DMS79 (cell line): ENCODE measurements around the gene SYNE1.
"Not testable (repeated sequence)": the region's sequence is repeated elsewhere in the genome, so short reads cannot be mapped to it uniquely, and the experiment has no call there.

Experiments used
- DNase-seq: peaks from one replicate; lab custom pipeline; 2025; lab: John Stamatoyannopoulos, UW

Gene SYNE1

DNA sequence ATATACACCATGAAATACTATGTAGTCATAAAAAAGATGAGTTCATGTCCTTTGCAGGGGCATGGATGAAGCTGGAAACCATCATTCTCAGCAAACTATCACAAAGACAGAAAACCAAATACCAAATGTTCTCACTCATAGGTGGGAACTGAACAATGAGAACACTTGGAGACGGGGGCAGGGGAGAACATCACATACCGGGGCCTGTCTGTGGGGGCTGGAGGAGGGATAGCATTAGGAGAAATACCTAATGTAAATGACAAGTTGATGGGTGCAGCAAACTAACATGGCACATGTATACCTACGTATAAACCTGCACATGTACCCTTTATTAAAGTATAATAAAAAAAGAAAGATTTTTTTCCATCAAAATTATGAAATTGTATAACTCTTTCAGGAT is 22.4 kb downstream of the SYNE1 start:
- DNase-seq = not testable (repeated sequence)

DNA sequence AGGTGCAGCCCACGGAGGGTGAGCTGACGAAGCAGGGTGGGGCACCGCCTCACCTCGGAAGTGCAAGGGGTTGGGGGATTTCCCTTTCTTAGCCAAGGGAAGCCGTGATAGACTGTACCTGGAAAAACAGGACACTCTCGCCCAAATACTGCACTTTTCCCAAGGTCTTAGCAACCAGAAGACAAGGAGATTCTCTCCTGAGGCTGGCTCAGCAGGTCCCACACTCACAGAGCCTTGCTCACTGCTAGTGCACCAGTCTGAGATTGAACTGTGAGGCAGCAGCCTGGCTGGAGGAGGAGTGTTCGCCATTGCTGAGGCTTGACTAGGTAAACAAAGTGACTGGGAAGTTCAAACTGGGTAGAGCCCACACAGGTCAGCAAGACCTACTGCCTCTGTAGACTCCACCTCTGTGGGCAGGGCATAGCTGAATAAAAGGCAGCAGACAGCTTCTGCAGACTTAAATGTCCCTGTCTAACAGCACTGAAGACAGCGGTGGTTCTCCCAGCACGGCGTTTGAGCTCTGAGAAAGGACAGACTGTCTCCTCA is 28.0 kb downstream of the SYNE1 start:
- no peak for DNase-seq

DNA sequence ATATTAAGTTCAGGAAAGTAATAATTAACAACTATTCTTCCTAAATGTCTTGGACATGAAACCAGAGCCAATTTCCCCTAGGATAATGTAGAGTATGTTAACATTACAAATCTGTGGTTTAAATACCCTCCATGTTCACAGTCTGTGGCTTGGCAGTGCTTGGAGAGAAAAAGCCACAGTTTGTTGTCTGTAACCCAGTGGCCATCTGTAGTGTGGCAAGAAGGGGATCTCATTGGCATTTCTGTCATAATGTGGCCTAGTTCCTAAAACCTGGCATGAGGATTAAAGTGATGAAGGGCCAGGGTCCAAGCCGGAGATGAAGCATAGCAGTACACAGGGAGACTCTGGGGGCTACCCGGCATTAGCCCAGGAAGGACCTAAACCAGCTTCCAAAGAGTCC is 31.2 kb downstream of the SYNE1 start:
- DNase-seq = no peak

- DNase-seq = no peak
Measured at GRCh38 chr6:152605342-152605741, 31.8 kb downstream of the SYNE1 start.

DNA sequence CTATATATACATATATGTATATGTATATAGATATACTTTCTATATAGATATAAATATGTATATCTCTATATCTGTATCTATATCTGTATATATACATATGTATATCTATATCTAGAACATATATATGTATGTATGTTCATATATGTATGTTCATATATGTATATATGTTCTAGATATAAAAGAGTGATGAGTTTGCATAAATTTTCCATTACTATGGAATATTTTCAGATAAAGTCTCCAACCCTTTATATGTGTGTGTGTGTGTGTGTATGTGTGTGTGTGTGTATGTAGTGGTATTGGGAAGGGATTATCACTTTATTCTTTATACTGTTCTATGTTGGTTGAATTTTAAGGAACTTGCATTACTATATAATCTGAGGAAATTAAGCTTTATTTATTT is 33.3 kb downstream of the SYNE1 start:
- DNase-seq = no peak

DNA sequence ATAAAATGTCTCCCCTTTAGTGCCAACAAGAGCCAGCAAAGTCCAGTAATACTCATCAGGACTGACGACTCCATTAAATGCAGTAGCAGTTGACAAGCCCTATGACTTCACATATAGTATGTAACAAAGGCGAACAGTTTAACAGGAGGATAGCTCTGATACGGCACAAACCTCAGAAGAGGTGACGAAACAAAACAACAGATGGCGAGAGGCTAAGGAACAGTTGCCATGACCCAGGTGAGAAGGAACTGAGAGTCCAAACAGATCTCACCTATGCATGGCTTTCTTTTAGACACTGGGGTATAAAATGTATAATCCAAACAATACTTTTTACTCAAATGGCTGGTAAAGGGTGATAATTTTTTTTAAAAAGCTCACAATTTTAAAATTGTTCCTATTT is 37.1 kb downstream of the SYNE1 start:
- DNase-seq = no peak

GRCh38 chr6:152598901-152599537 is 38.1 kb downstream of the SYNE1 start:
- DNase-seq = no peak

GRCh38 chr6:152598421-152598820 is 38.7 kb downstream of the SYNE1 start:
- DNase-seq = no peak

DNA sequence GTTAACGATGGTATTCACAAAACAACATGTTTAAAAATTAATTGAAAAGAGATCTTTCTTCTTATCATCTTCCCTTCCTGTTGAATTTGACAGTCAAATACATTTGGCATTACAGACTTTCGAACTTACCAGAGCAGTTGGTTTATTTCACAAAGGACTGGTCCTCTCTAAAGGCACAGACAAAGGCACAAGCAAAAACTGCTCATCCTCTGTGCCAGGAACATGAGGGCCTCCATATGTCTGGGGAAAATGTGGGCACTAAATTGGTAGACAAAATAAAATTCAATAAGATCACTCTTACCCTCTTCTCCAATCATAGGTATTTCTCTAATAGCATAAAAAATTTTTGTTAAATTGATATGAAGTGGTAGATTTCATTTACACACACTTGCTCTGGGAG is 40.4 kb downstream of the SYNE1 start:
- no peak for DNase-seq

GRCh38 chr6:152595499-152595898 is 41.7 kb downstream of the SYNE1 start:
- no peak for DNase-seq

DNA sequence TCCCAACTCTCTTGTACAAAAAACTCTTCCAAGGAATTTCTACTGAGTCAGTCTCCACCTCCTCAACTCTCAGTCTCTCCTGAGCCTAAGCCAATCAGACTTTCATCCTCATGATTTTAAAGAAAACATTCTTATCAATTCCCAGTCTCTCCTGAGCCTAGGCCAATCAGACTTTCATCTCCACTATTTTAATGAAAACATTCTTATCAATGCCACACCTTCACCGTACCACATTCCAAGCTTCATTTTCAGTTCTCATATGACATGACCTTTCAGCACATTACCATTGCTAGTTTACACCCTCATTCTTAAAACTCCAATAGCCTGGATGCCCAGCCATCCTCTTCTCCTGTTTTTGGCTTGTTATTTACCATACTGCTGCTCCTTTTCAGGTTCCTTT is 42.5 kb downstream of the SYNE1 start:
- DNase-seq = no peak

GRCh38 chr6:152588456-152588855 is 48.7 kb downstream of the SYNE1 start:
- no peak for DNase-seq

GRCh38 chr6:152587473-152587872 is 49.7 kb downstream of the SYNE1 start:
- DNase-seq = no peak

- DNase-seq = no peak
Measured at GRCh38 chr6:152585236-152585635, 51.9 kb downstream of the SYNE1 start.

GRCh38 chr6:152583888-152584287 is 53.3 kb downstream of the SYNE1 start:
- no peak for DNase-seq

GRCh38 chr6:152576525-152576924 is 60.6 kb downstream of the SYNE1 start:
- DNase-seq = no peak

DNA sequence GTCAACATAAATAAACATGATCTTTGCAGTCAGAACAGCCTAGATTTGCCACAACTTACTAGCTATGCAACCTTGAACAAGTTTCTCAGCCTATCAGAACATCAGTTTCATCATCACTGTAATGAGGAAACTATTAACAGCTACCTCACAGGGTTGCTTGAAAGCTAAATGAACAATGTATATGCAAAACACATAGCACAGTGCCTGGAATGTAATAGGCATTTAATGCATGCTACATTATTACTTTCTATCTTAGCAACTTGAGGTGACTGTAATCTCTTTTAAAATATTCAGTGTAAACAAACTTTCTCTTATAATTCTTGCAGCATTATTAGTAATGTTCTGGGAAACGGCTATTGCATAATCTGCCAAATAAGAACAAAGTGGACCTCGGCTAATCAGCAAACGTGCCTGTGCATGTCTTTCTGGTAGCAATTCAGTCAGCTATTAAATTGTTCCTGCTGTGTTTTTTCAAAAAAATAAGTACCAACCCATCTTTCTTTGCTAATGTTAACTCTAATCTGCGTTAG is 61.5 kb downstream of the SYNE1 start:
- no peak for DNase-seq

DNA sequence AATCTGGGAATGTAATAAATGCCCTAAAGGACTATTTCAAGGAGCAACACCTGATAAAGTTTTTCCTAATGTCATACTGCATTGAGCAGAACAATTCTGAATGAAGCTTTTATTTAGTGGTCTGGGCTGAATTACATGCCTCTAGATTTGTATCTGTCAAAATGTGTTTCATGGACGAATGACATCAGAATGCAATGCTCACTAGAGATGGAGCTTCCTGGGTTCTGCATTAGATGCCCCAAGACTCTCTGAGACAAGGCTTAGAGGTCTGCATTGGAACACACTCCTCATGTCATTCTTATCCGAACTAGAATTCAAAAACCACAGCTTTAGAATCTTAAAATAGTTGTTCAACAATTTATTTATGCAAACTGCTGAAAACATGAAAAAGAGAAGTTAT is 62.0 kb downstream of the SYNE1 start:
- DNase-seq = no peak

- no peak for DNase-seq
Measured at GRCh38 chr6:152573762-152574161, 63.4 kb downstream of the SYNE1 start.

- DNase-seq = no peak
Measured at GRCh38 chr6:152572338-152573088, 64.6 kb downstream of the SYNE1 start.

DNA sequence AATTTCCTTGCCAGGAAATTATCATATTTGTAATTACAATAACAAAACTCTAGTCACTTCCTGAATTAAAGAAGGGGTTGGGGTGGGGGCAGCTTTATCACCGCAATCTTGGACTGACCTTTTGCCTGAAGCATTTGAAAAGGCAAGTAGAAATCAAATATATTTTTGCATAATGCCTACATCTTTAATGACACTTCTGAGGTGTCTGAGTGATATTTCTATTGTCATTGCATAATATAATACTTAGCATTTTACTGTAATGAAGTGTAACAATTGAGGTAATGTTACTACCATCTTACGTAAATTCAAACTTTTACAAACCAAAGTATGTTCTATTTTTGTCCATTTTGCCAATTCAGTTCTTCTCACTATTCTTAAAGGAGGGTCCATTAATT is 65.2 kb downstream of the SYNE1 start:
- no peak for DNase-seq

- DNase-seq = no peak
Measured at GRCh38 chr6:152571089-152571488, 66.1 kb downstream of the SYNE1 start.

DNA sequence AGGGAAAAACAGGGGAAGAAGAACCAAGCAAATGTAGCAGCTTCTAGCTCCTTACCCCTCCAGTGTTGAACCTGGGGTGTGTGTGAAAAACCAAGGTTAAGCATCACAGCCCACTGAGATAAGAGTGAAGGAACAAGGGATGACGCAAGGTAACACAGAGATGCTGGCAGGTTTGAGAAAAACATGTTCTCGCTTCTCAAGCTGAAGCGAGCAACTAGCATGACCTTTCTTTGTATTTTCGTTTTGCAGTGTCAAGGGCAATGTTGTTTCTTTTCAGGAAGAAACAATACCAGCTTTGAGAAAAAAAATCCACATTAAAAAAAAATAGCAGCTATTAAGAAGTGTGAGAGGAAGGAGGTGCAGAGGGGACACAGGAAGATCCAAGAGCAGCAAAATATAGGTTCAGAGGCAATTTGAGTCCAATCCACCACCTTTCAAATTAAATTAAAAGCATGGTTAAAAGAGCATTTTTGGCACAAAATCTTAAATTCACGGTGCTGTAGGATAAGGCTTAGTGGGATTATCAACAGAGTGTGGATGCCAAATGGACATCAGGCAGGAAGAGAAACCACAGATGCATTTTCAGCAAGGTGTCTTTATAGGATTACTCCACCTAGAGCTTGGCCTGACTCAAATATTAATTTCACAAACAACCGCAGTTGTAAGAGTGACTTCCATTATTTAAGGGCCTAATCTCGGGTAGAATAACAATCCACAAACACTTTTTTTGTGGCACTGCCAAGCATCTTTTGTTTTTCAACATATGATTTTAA is 70.9 kb downstream of the SYNE1 start:
- DNase-seq = no peak
